Measurements from ENCODE around the gene SCARF2. TPM values are rescaled to one million over a fixed set of nuclear protein-coding genes. Genes with fewer than 3 reads are reported as not detected.
"Not testable (repeated sequence)": the region's sequence is repeated elsewhere in the genome, so short reads cannot be mapped to it uniquely, and the experiment has no call there.

SCARF2 gene
- total RNA-seq, 4 donors from 2014 or later: 28.4 to 72.0 (median 53.1) TPM

- DNase-seq (ENCODE audit: low spot score in 2 of 2): no peak
- Histone ChIP-seq H3K4me1 (no peaks in the 10 kb centered on the region), H3K27ac (no peak overlapping the region), H3K36me3 (no peaks in the 10 kb centered on the region), H3K27me3 (peaks cover 0 to 35% of the 10 kb centered on the region in 2 donors), H3K9me3 (peaks cover 0 to 3% (median 0%) of the 10 kb centered on the region in 4 donors), H3K4me3 (no peak overlapping the region)
- TF ChIP-seq POLR2A (IDR thresholded peaks at IDR 0.05) (no peak), EP300 (IDR thresholded peaks at IDR 0.05) (no peak)
- WGBS, 2 donors: 62 to 79% methylated on average over 4 of the region's 4 CpGs
These were observed 50.7 kb downstream of the SCARF2 start for GRCh38 chr22:20386972-20387371.

DNA sequence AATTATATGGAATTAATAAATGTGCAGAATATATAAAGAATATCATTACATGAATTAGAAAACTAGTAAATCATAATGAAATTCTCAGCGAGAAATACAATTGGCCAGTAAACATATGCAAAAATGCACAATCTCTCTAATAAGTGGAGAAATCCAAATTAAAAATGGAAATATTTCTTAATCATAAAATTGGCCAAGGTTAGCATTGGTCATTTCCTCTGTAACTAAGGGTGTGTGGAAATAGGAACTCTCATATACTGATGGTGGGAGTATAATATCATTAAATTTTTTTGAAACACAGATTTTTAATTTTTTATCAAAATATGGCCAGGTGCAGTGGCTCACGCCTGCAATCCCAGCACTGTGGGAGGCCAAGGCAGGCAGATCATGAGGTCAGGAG lies 51.3 kb downstream of the SCARF2 start:
- peaks cover 0 to 37% of the 10 kb centered on the region in 2 donors for H3K27me3 ChIP-seq
- H3K36me3 ChIP-seq: no peaks in the 10 kb centered on the region
- no peaks in the 10 kb centered on the region for H3K4me1 ChIP-seq
- no peak overlapping the region for H3K27ac ChIP-seq
- 83 to 89% methylated on average over 2 of the region's 2 CpGs for WGBS, 2 donors
- TF ChIP-seq EP300 (IDR thresholded peaks at IDR 0.05) (no peak), POLR2A (IDR thresholded peaks at IDR 0.05) (no peak), CTCF (IDR thresholded peaks at IDR 0.05) (no peak)
- H3K4me3 ChIP-seq: no peak overlapping the region
- peaks cover 0 to 3% (median 0%) of the 10 kb centered on the region in 4 donors for H3K9me3 ChIP-seq
- no peak for DNase-seq (ENCODE audit: low spot score in 2 of 2)

DNA sequence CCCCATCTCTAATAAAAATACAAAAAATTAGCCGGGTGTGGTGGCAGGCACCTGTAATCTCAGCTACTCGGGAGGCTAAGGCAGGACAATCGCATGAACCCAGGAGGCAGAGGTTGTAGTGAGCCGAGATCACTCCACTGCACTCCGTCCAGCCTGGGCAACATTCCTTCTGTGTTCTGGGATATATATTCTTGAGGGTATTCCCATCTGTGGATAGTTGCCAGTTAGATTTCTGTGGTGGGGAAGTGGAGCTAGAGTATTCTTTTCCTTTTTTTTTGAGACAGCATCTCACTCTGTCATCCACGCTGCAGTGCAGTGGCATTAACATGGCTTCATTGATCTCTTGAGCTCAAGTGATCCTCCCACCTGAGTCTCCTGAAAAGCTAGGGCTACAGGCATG lies 52.8 kb downstream of the SCARF2 start:
- no peak overlapping the region for H3K27ac ChIP-seq
- H3K36me3 ChIP-seq: no peaks in the 10 kb centered on the region
- H3K27me3 ChIP-seq: peaks cover 0 to 37% of the 10 kb centered on the region in 2 donors
- TF ChIP-seq CTCF (IDR thresholded peaks at IDR 0.05): no peak
- no peak for TF ChIP-seq POLR2A (IDR thresholded peaks at IDR 0.05)
- no peak for TF ChIP-seq EP300 (IDR thresholded peaks at IDR 0.05)
- H3K4me3 ChIP-seq: no peak overlapping the region
- H3K9me3 ChIP-seq: peaks cover 0 to 3% (median 0%) of the 10 kb centered on the region in 4 donors
- WGBS, 2 donors: 83 to 91% methylated on average over 6 of the region's 6 CpGs
- no peaks in the 10 kb centered on the region for H3K4me1 ChIP-seq
- DNase-seq (ENCODE audit: low spot score in 2 of 2): no peak

GRCh38 chr22:20384171-20384570 lies 53.5 kb downstream of the SCARF2 start:
- no peak for DNase-seq (ENCODE audit: low spot score in 2 of 2)
- Histone ChIP-seq H3K36me3 (no peaks in the 10 kb centered on the region), H3K27me3 (peaks cover 0 to 37% of the 10 kb centered on the region in 2 donors), H3K9me3 (peaks cover 0 to 2% (median 0%) of the 10 kb centered on the region in 4 donors), H3K4me3 (no peak overlapping the region), H3K4me1 (no peaks in the 10 kb centered on the region), H3K27ac (no peak overlapping the region)
- TF ChIP-seq POLR2A (IDR thresholded peaks at IDR 0.05) (no peak), EP300 (IDR thresholded peaks at IDR 0.05) (no peak)
- WGBS, 2 donors: 56 to 62% methylated on average over 2 of the region's 2 CpGs

- no peaks in the 10 kb centered on the region for H3K9me3 ChIP-seq
- H3K4me3 ChIP-seq: no peak overlapping the region
- H3K4me1 ChIP-seq: no peaks in the 10 kb centered on the region
- TF ChIP-seq POLR2A (IDR thresholded peaks at IDR 0.05) (no peak), EP300 (IDR thresholded peaks at IDR 0.05) (no peak), CTCF (IDR thresholded peaks at IDR 0.05) (no peak)
- WGBS, 2 donors: 85 to 92% methylated on average over 9 of the region's 9 CpGs
- H3K27me3 ChIP-seq: peaks cover 0 to 37% of the 10 kb centered on the region in 2 donors
- DNase-seq (ENCODE audit: low spot score in 2 of 2): no peak
- no peaks in the 10 kb centered on the region for H3K36me3 ChIP-seq
- no peak overlapping the region for H3K27ac ChIP-seq
These were observed 54.1 kb downstream of the SCARF2 start for GRCh38 chr22:20383538-20383937.

DNA sequence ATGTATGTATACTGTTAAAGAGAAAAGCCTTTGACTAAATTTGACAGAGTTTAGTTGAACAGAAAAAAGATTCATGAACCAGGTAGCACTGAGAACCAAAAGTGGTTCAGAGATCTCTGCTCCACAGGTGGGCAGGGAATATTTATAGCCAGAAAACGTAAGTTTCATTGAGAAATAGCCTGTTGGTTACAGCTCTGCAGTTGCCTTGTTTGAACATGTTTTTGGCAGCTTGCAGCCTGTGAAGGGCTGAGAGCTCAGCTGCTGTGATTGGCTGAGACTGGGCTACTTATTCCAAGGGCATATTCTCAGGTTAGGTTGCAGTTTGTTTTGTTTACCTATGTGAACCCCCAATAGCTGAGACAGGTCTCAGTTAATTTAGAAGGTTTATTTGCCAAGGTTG lies 57.1 kb downstream of the SCARF2 start:
- no peaks in the 10 kb centered on the region for H3K36me3 ChIP-seq
- DNase-seq (ENCODE audit: low spot score in 2 of 2): no peak
- H3K4me1 ChIP-seq: no peaks in the 10 kb centered on the region
- H3K27me3 ChIP-seq: peaks cover 0 to 17% of the 10 kb centered on the region in 2 donors
- H3K9me3 ChIP-seq: no peaks in the 10 kb centered on the region
- TF ChIP-seq POLR2A (IDR thresholded peaks at IDR 0.05): no peak
- no peak for TF ChIP-seq EP300 (IDR thresholded peaks at IDR 0.05)
- TF ChIP-seq CTCF (IDR thresholded peaks at IDR 0.05): no peak
- H3K27ac ChIP-seq: no peak overlapping the region
- H3K4me3 ChIP-seq: no peak overlapping the region
- 30 to 44% methylated on average over 1 of the region's 1 CpG for WGBS, 2 donors

- 92% methylated on average over 5 of the region's 5 CpGs for WGBS, 2 donors
- not testable (repeated sequence) for H3K27ac ChIP-seq; H3K27me3 ChIP-seq; DNase-seq (ENCODE audit: low spot score in 2 of 2); H3K4me1 ChIP-seq; H3K9me3 ChIP-seq; H3K4me3 ChIP-seq; H3K36me3 ChIP-seq
These were observed 58.9 kb downstream of the SCARF2 start for GRCh38 chr22:20378684-20379083.

All from tibial nerve (tissue), 4 donors.